ENCODE results near the gene SYNJ2.

The SYNJ2 gene

GRCh38 chr6:158072083-158072721 is 90.5 kb downstream of the SYNJ2 start:
- H3K9me3 Mint-ChIP-seq, result no peaks in the 10 kb centered on the region
- peaks cover 90% of the 10 kb centered on the region for H3K36me3 Mint-ChIP-seq (ENCODE audit: low read depth)
- H3K27me3 Mint-ChIP-seq, result no peaks in the 10 kb centered on the region
- H3K27ac Mint-ChIP-seq, result peak overlapping the region; percentile 42
- no peak overlapping the region for H3K4me3 Mint-ChIP-seq
- H3K4me1 Mint-ChIP-seq (ENCODE audit: low read depth), result peaks cover 31% of the 10 kb centered on the region
- peak; percentile 82 for DNase-seq

GRCh38 chr6:158073776-158074175 is 92.1 kb downstream of the SYNJ2 start:
- Mint-ChIP-seq H3K4me3 (no peak overlapping the region), H3K36me3 (ENCODE audit: low read depth) (peaks cover 91% of the 10 kb centered on the region), H3K4me1 (ENCODE audit: low read depth) (peaks cover 25% of the 10 kb centered on the region), H3K9me3 (no peaks in the 10 kb centered on the region), H3K27me3 (no peaks in the 10 kb centered on the region), H3K27ac (no peak overlapping the region)
- no peak for DNase-seq

- H3K4me1 Mint-ChIP-seq (ENCODE audit: low read depth), result peaks cover 6% of the 10 kb centered on the region
- no peak for DNase-seq
Measured at GRCh38 chr6:158076548-158076947, 94.9 kb downstream of the SYNJ2 start.

GRCh38 chr6:158077676-158078075 is 96.0 kb downstream of the SYNJ2 start:
- Mint-ChIP-seq H3K36me3 (ENCODE audit: low read depth) (peaks cover 89% of the 10 kb centered on the region), H3K27me3 (no peaks in the 10 kb centered on the region), H3K4me1 (ENCODE audit: low read depth) (no peaks in the 10 kb centered on the region), H3K4me3 (no peak overlapping the region), H3K9me3 (no peaks in the 10 kb centered on the region), H3K27ac (no peak overlapping the region)
- no peak for DNase-seq

More at GRCh38 chr6:158076548-158076947, 94.9 kb downstream of the SYNJ2 start:
- no peaks in the 10 kb centered on the region for H3K27me3 Mint-ChIP-seq
- no peak overlapping the region for H3K27ac Mint-ChIP-seq
- peaks cover 92% of the 10 kb centered on the region for H3K36me3 Mint-ChIP-seq (ENCODE audit: low read depth)
- H3K4me3 Mint-ChIP-seq, result no peak overlapping the region
- H3K9me3 Mint-ChIP-seq, result no peaks in the 10 kb centered on the region

GRCh38 chr6:158078320-158078719 is 96.7 kb downstream of the SYNJ2 start:
- no peaks in the 10 kb centered on the region for H3K27me3 Mint-ChIP-seq
- peaks cover 95% of the 10 kb centered on the region for H3K36me3 Mint-ChIP-seq (ENCODE audit: low read depth)
- no peak overlapping the region for H3K4me3 Mint-ChIP-seq
- no peak for DNase-seq
- no peaks in the 10 kb centered on the region for H3K9me3 Mint-ChIP-seq
- no peak overlapping the region for H3K27ac Mint-ChIP-seq
- H3K4me1 Mint-ChIP-seq (ENCODE audit: low read depth), result no peaks in the 10 kb centered on the region

- Mint-ChIP-seq H3K9me3 (no peaks in the 10 kb centered on the region), H3K4me1 (ENCODE audit: low read depth) (no peaks in the 10 kb centered on the region), H3K27me3 (no peaks in the 10 kb centered on the region), H3K4me3 (no peak overlapping the region), H3K27ac (no peak overlapping the region), H3K36me3 (ENCODE audit: low read depth) (peaks cover 96% of the 10 kb centered on the region)
- DNase-seq, result no peak
Measured at GRCh38 chr6:158080849-158081656, 99.4 kb downstream of the SYNJ2 start.

- Mint-ChIP-seq H3K36me3 (ENCODE audit: low read depth) (peaks cover 96% of the 10 kb centered on the region), H3K4me1 (ENCODE audit: low read depth) (peaks cover 2% of the 10 kb centered on the region), H3K27ac (no peak overlapping the region), H3K4me3 (no peak overlapping the region), H3K9me3 (no peaks in the 10 kb centered on the region), H3K27me3 (no peaks in the 10 kb centered on the region)
- no peak for DNase-seq
Measured at GRCh38 chr6:158081657-158081935, 99.9 kb downstream of the SYNJ2 start.

- Mint-ChIP-seq H3K9me3 (no peaks in the 10 kb centered on the region), H3K4me1 (ENCODE audit: low read depth) (peaks cover 2% of the 10 kb centered on the region), H3K36me3 (ENCODE audit: low read depth) (peaks cover 94% of the 10 kb centered on the region), H3K4me3 (no peak overlapping the region), H3K27ac (no peak overlapping the region), H3K27me3 (no peaks in the 10 kb centered on the region)
- DNase-seq, result no peak
Measured at GRCh38 chr6:158083455-158084325, 102.0 kb downstream of the SYNJ2 start.

GRCh38 chr6:158085261-158086053 is 103.8 kb downstream of the SYNJ2 start:
- Mint-ChIP-seq H3K9me3 (no peaks in the 10 kb centered on the region), H3K27me3 (no peaks in the 10 kb centered on the region), H3K36me3 (ENCODE audit: low read depth) (peaks cover 94% of the 10 kb centered on the region), H3K4me3 (no peak overlapping the region), H3K4me1 (ENCODE audit: low read depth) (peaks cover 2% of the 10 kb centered on the region), H3K27ac (no peak overlapping the region)
- DNase-seq, result no peak

- peaks cover 91% of the 10 kb centered on the region for H3K36me3 Mint-ChIP-seq (ENCODE audit: low read depth)
Measured at GRCh38 chr6:158086054-158086503, 104.4 kb downstream of the SYNJ2 start.

GRCh38 chr6:158086504-158087223 is 105.0 kb downstream of the SYNJ2 start:
- H3K4me3 Mint-ChIP-seq, result no peak overlapping the region
- no peak overlapping the region for H3K27ac Mint-ChIP-seq
- H3K36me3 Mint-ChIP-seq (ENCODE audit: low read depth), result peaks cover 91% of the 10 kb centered on the region
- H3K27me3 Mint-ChIP-seq, result no peaks in the 10 kb centered on the region
- DNase-seq, result no peak
- H3K9me3 Mint-ChIP-seq, result no peaks in the 10 kb centered on the region
- peaks cover 2% of the 10 kb centered on the region for H3K4me1 Mint-ChIP-seq (ENCODE audit: low read depth)

More at GRCh38 chr6:158086054-158086503, 104.4 kb downstream of the SYNJ2 start:
- no peak overlapping the region for H3K27ac Mint-ChIP-seq
- H3K4me3 Mint-ChIP-seq, result no peak overlapping the region
- no peaks in the 10 kb centered on the region for H3K9me3 Mint-ChIP-seq
- no peak for DNase-seq
- H3K27me3 Mint-ChIP-seq, result no peaks in the 10 kb centered on the region
- peaks cover 2% of the 10 kb centered on the region for H3K4me1 Mint-ChIP-seq (ENCODE audit: low read depth)

- no peak for DNase-seq
- Mint-ChIP-seq H3K4me1 (ENCODE audit: low read depth) (peaks cover 2% of the 10 kb centered on the region), H3K27me3 (no peaks in the 10 kb centered on the region), H3K36me3 (ENCODE audit: low read depth) (peaks cover 93% of the 10 kb centered on the region), H3K27ac (no peak overlapping the region), H3K9me3 (no peaks in the 10 kb centered on the region), H3K4me3 (no peak overlapping the region)
Measured at GRCh38 chr6:158087224-158087867, 105.7 kb downstream of the SYNJ2 start.

GRCh38 chr6:158092806-158093205 is 111.1 kb downstream of the SYNJ2 start:
- Mint-ChIP-seq H3K9me3 (no peaks in the 10 kb centered on the region), H3K36me3 (ENCODE audit: low read depth) (peaks cover 92% of the 10 kb centered on the region), H3K27ac (no peak overlapping the region), H3K27me3 (no peaks in the 10 kb centered on the region), H3K4me1 (ENCODE audit: low read depth) (no peaks in the 10 kb centered on the region), H3K4me3 (no peak overlapping the region)
- no peak for DNase-seq

All from activated T-cell treated with anti-CD3 and anti-CD28 coated beads, Interleukin-2, amount 50 U/mL, for 24 hours (primary cell).